Keratinocyte (primary cell): ENCODE measurements around the gene PEX11A.

ENCODE experiments used
- CTCF ChIP-seq, 3 experiments: IDR thresholded peaks in 1 of 3; conservative IDR thresholded peaks in 1 of 3; optimal IDR thresholded peaks in 1 of 3; 2 replicates in 2 of 3; 3 replicates in 1 of 3; pipeline versions ENCODE3 to v1.5.1; 2011; ENCODE audit warnings: low read length in 3 of 3, mild to moderate bottlenecking in 3 of 3, moderate library complexity in 2 of 3, control low read depth in 1 of 3, inconsistent platforms in 1 of 3; ENCODE audit not compliant: insufficient read depth in 2 of 3; ENCODE audit errors: extremely low read depth in 1 of 3
- EZH2 ChIP-seq: IDR thresholded peaks from one replicate; pipeline ENCODE4 v1.6.1; 2012; ENCODE audit warnings: inconsistent platforms, mild to moderate bottlenecking, low read length, moderate library complexity

DNA sequence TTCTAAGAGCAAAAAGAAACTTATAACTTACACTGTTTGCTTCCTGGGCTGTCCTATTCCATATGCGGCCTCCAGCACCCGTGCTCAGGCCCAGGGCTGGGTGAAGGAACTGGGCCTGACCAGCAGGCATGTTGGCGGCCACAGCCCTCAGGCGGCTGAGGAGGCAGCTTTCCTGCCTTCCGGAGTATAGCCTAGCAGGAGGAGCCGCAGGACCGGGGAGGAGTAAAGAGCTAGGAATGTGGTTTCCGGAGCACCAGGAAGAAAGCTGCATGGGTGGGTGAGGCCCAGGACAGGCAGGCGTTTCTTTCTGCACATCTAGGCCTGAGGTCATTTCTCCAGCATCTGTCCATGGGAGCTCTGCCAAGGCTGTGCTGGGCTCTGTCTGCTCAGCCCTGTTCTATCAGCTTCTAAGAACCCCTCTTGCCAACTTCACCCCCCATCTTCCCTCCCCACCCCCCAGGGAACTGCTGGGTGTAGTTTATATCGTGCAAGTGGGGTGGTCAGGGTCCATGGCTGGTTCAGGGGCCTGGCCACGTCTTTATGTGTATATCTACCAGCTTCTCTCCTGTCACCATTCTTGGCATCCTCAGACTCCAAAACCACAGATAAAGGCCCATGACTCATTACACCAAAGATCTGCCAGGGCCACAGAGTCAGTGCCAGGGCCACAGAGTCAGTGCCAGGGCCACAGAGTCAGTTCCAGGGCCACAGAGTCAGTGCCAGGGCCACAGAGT lies 27.5 kb downstream of the PEX11A start:
- TF ChIP-seq CTCF (optimal IDR thresholded peaks at IDR 0.05 in 1 of 3, IDR thresholded peaks at IDR 0.05 in 1 of 3, conservative IDR thresholded peaks at IDR 0.05 in 1 of 3; ENCODE audit: extremely low read depth in 1 of 3, insufficient read depth in 2 of 3, low read length in 3 of 3) (no peak), EZH2 (no peak)
